ENCODE measurements around the gene FARP1. TPM values are rescaled to one million over a fixed set of nuclear protein-coding genes. Genes with fewer than 3 reads are reported as not detected.
"Not testable (repeated sequence)": the region's sequence is repeated elsewhere in the genome, so short reads cannot be mapped to it uniquely, and the experiment has no call there.

Gene FARP1
- polyA plus RNA-seq, 1 donor: 73.0 TPM

DNA sequence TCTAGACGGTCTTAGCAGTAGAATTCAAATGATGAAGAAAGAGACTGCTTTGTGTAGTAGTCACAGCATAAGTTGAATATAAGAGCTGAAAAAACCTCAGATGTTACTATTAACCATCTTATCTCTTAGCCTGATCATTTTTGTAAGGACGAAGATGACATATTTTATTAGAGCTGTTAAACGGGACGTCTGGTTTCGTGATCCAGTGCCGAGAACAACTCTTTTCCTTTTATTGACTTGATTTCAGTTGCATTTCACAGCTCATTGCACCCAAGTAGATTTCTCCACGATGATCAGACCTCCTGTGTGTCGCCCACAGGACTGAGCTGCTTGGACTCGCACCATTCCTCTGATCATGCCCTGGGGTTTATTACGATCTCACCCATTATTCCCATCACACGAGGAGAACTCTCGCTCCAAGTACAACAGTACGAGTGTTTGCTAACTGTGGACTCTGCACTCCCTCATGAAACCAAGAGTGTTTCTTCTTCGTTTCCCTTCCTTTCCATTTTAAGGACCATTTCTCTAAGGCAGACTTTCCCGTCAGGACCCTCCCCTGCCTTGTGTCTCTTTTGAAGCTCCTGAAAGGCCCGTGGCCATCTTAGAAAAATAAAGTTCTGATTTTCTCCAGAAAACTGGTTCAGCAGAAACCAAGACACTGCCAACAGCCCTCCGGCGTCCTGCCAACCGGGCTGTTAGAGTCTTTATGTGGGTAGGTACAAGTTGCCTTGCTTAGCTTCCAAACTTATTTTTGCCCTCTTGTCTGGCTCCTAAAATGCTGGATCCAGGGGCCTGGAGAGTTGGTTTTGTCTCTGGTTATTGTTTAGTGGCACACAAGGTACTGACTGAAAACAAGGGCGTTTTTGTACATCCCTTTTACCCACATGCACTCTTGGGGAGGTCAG is 82.4 kb downstream of the FARP1 start:
- DNase-seq (ENCODE audit: low read depth): no peak

DNA sequence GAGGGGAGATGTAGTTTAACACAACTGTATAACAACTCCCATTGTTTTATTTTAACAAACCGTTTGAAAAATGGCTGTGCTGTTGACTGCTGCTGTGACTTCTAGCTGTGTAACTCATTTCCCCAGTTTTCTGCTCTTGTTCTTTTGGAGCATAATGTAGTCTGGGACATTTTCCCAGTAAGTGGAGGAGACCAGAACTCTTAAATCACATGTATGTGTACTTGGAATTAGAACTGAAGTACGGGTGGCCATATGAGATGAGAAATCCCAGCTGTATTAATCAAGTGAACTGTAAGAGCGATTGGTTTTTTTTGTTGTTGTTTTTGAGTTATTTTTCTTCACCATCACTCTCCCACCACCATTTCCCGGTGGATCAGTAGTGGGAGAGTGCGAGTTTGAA is 83.6 kb downstream of the FARP1 start:
- peak; percentile 58 for DNase-seq (ENCODE audit: low read depth)

DNA sequence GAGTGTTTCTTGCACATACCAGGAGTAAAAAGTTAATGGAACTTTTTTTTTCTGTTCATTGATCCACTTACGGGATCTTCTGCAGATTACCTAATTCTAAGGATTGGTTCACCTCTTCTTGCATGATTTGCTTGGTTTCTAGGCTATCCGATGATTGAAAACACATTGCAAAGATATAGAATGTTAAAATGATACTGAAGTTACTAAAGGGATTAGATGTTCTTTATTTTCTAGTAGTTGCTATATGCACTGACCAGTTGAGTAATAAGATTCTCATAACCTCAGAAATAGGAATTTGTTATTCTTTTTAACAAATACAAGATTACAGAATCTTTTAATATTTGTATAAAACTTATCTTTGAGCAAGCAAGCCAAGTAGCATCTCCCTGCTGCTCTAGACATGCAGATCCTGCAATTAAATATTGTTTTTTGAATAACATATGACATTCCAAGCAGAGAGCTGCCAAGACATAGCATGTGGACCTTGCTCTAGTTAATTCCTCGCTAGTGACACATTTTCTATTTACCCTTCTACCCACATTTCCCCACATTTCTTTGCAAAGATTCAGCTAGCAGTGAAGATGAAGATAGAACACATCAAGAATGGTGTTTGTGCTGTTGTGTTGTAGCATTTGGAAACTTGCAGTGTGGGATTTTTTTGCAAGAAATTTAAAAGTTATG is 85.9 kb downstream of the FARP1 start:
- DNase-seq (ENCODE audit: low read depth): no peak

DNA sequence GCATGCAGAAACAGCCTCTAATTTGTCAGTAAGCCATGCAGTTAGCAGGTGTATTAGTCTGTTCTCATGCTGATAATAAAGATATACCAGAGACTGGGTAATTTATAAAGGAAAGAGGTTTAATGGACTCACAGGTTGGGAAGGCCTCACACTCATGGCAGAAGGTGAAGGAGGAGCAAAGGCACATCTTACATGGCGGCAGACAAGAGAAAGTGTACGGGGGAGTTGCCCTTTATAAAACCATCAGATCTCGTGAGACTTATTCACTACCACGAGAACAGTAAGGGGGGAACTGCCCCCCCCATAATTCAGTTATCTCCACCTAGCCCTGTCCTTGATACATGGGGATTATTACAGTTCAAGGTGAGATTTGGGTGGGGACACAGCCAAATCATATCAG is 87.9 kb downstream of the FARP1 start:
- DNase-seq (ENCODE audit: low read depth): not testable (repeated sequence)

DNA sequence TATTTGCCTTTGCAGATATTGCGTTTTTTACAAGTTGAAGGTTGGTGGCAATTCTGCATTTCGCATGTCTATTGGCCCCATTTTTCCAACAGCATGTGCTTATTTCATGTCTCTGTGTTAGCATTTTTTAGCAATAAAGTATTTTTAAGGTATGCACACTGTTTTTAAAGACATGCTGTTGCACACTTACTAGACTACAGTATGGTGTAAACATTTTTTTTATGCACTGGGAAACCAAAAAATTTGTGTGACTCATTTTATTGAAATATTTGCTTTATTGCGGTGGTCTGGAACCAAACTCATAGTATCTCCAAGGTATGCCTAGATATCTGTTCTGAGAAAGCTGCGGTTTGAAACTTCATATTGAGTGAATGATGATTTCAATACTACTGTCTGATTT is 89.6 kb downstream of the FARP1 start:
- no peak for DNase-seq (ENCODE audit: low read depth)

DNA sequence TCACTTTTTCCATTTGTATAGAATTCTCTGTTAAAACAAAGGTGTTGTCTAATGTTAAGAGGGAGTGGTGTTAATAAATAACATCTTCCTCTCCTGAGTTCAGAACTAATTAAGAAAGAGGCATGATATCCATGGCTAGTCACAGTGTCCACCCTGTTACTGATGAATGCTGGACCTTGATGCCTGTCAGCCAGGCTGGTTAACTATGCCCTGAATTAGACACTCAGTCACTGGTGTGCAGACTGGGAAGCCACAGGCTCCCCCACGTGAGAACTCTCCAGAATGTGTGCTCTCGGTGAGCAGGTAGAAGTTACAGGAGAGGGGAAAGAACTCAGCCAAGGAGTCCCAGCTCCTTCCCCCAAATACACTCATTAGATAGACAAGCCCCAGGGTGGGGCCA is 90.2 kb downstream of the FARP1 start:
- DNase-seq (ENCODE audit: low read depth): no peak

DNA sequence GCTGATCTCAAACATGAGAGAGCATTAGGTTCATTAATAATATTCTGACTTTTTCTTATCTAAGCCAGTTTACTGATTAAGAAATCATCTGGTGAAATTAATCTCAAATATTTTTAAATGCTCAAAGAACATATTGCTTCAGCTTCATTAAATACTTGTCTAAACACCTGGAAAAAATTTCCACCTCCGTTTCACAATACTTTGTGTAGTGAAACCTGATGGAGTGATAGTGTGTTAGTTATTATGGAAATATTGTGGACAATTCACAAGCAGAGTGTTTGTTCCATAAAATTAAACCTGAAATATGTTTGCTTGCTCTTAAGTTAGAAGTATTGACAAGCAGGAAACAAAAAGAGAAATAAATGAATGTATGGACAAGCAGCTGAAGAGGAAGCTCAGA is 91.5 kb downstream of the FARP1 start:
- DNase-seq (ENCODE audit: low read depth): no peak

DNA sequence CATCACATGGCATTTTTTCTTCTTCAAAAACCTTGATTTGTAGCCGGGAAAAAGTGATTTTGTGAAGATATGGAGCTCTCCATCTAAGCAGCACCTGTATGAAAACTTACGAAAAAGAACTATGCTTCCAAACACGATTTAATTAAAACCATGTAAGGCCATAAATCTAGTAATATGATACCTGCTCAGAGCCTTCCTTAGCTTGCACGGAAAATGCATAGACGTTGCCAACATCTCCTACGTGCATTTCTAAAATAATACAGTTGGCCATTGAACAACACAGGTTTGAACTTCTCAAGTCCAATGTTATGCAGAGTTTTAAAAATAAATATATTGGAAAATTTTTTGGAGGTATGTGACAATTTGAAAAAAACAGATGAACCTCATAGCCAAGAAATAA is 93.3 kb downstream of the FARP1 start:
- no peak for DNase-seq (ENCODE audit: low read depth)

DNA sequence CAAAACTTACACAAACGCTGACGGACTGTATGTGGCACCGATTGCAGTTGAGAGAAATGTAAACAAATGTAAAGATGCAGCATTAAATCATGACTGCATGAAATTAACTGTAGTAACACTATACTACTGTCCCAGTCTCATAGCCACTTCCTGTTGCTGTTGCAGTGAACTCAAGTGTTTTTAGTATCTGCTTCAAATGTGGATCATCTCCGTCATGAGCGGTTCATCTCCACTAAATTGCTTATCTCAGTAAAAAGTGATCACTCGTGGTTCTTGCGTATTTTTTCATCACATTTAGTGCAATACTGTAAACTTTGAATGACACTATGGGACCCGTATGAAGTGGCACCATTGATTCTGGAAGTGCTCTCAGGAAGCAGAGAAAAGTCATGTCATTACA is 94.4 kb downstream of the FARP1 start:
- no peak for DNase-seq (ENCODE audit: low read depth)

DNA sequence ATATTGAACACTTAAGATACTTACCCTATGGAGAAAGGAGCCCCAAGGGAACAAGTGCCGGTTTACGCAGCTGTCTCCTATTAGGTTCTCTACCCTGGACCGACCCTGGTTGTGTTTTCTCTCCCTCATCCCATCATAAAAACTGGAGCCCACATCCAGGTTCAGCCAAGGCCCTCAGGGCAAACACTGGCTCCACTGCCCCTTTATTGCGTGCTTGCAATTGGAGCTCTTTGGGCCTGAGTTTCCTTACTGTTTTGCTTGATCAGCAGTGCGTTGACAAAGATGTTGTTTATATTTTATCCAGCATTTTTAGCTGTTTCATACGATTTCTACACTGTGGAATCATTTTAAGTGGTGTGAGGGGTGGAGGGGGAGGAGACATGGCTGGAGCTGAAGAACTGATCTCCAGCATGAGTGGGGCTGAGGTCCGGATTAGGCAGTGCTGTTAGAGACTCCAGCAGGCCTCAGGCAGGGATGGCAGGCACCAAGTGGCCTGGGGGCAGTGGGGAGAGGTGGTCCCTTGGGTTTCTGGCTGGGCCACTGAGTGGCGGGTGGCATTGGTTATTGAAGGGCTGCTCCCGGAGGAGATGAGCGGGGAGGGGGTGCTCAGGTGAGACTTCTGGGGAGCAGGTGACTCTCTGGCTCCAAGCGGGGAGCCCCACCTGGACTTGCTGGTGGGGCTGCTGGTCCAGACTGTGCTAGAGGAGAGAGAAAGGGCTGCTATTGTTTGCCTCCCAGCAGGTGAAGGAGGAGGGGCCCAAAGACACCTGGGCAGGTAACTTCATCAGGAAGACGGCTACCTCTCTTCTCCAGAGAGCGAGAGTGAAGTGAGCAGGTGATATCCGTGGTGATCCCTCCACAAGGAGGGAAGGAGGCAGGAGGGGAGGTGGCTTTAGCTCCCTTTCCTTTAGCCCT is 96.5 kb downstream of the FARP1 start:
- DNase-seq (ENCODE audit: low read depth): no peak

DNA sequence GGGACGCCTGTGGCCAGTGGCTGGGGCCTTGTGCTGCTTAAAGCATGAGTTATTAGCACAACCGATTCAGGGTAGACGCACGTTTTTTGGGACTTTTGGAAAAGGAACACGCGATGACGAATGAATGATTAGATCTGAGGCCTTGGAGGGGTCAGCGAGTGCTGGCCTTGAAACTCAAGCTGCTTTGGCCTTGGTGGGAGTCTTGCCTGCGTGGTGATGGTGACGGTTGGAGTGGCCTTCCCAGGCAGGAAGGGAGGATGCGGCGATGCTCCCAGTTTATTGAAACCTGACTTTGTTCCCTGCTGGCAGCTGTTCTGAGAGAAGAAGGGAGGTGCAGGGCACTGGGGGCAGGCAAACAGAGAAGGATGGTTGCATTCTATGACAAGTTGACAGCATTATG is 97.2 kb downstream of the FARP1 start:
- no peak for DNase-seq (ENCODE audit: low read depth)

DNA sequence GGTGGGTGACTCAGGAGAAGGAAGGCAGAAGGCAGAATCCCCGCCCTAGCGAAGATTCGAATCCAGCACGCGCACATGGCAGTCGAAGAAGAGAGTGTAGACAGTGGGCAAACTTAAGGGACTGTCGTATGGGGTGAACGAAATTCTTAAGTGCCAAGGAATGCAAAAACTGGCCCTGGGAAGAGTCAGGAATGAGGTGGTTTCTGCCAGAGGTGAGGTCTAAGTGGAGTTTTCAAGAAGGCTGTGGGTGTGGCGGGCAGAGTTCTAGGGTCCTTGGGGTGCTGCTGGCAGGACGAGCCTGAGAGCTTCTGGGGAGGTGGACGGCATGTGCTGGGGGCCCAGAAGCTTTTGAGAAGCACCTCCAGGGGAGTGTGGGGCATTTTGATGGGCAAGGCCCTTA is 98.1 kb downstream of the FARP1 start:
- no peak for DNase-seq (ENCODE audit: low read depth)

DNA sequence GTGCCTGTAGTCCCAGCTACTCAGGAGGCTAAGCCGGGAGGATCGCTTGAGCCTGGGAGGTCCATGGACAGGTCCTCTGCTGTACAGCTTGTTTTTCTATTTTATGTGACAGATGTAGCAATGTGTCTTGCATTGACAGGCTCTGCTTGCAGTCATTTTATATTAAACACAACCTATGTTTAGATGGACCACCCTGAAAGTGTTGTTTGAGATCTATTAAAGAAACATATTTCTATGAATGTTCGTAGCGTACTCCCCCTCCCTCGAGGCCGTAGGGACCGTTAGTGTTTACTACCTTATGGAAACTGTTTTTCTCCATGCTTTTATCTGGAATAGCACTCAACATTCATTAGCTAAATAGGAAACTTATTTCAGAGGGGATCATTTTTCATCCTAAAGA is 99.1 kb downstream of the FARP1 start:
- no peak for DNase-seq (ENCODE audit: low read depth)

DNA sequence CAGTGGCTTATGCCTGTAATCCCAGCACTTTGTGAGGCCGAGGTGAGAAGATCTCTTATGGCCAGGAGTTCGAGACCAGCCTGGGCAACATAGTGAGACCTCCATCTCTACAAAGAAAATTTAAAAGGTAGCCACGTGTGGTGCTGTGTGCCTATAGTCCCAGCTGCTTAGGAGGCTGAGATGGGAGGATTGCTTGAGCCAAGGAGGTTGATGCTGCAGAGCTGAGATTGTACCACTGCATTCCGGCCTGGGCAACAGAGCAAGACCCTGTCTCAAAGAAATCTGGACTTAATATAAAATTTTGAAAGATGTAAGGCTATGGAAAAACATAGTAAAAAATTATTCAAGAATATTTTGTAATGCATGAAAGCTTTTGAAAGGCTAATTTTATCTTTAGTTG is 99.5 kb downstream of the FARP1 start:
- DNase-seq (ENCODE audit: low read depth): no peak

DNA sequence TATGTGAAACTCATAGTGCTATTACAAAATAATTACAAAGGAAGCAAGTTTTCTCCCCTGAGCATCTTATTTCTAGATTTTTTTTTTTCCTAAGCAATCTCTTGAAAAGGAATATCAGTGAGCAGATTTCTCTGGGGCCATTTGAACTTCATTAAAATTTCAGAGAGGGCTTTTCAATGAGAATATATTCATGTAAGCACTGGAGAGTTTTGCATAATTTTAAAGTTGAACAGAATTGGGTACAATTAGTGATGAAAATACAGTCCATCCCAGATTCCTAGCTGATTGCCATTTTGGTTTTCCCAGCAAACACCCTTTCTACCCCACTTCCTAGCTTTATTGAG is 101.0 kb downstream of the FARP1 start:
- no peak for DNase-seq (ENCODE audit: low read depth)

DNA sequence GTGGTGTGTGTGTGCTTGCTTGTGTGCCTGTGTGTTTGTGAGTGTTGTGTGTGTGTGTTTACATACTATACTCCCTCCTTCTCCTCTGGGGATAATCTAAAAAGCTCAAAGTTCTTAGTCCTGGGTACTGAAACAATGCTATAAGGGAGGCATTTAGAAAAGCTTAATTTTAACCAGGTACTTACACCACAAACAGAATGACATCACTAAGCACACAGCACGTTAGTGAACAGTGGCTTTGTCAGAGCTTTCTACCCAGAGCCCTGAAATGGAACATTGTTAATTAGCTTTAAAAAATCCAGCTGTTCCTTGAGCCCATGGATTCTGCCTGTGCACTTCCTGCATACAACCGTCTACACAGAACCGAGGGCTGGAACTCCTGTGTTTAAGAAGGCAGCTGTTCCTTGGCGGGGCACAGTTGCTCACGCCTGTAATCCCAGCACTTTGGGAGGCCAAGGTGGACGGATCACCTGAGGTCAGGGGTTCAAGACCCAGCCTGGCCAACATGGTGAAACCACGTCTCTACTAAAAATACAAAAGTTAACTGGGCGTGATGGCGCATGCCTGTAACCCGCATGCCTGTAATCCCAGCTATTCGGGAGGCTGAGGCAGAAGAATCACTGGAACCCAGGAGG is 103.8 kb downstream of the FARP1 start:
- no peak for DNase-seq (ENCODE audit: low read depth)

DNA sequence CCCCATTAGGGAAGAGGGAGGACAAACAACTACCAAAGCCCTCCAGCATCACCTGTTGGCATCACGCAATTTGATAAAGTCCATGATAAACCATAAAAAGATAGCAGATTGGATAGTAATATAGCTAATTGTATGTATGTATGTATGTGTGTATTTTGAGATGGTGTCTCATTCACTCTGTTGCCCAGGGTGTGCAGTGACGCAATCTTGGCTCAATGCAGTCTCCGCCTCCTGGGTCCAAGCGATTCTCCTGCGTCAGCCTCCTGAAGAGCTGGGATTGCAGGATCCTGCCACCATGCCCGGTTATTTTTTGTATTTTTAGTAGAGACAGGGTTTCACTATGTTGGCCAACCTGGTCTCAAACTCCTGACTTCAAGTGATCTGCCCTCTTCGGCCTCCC is 108.8 kb downstream of the FARP1 start:
- DNase-seq (ENCODE audit: low read depth): no peak

DNA sequence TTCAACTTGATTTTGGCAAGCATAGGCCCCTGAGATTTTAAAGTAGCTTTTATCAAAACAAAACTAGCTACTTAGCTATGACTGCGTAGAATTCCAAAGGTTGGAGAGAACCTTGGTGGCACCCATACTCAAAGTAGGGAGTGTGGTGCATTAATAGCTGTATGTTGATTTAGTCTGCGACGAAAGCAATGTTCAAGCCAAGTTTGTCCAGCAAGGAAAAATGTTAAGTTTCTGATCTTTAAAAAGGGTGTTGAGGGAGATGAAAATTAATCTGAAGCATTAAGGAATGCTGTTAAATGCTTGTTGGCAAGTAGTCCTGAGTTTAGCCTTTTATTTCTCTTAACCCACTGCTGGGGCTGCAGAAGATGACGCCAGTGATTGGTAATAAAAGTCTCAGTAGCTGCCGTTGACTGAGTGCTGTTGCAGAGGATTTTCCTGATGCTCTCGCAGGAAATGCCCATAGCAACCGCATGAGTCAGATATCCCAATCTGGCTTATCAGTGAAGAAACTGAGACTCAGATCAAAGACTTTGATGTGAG is 110.1 kb downstream of the FARP1 start:
- DNase-seq (ENCODE audit: low read depth): no peak

DNA sequence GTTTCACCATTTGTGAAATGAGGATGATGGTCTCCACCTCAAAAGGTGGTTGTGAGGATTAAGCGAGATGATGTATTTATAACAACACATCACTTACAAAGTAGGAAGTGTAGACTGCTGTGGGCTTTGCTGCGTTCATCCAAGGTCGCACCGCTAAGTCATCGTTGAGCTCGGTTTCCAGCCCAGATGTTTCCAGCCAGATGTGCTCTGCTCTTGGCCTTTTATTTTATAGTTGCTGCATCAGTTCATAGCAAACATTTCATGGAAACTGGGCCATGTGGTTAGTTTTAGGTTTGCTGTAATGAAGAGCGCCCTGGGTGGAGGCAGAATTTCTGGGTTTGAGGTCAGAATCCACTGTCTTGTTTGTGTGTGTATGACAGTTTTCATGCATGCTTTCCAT is 110.6 kb downstream of the FARP1 start:
- no peak for DNase-seq (ENCODE audit: low read depth)

DNA sequence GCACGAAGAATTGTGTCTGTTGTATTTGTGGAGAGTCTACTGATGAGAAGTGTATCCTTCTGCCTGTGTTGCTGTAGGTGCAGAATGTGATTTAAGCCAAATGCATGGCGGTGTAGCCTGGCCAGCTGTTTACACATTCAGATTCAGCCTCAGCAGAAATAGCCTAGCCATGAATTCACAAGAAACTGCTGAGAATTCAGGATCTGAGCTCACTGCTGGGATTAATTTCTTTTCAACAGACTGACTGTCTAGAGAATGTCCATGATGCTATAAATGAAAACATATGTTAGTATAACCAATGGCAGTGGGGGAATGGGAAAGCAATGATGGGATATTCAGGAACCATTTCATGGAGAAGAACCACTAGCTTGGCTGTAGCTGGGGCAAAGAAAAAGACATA is 111.6 kb downstream of the FARP1 start:
- peak; percentile 45 for DNase-seq (ENCODE audit: low read depth)

DNA sequence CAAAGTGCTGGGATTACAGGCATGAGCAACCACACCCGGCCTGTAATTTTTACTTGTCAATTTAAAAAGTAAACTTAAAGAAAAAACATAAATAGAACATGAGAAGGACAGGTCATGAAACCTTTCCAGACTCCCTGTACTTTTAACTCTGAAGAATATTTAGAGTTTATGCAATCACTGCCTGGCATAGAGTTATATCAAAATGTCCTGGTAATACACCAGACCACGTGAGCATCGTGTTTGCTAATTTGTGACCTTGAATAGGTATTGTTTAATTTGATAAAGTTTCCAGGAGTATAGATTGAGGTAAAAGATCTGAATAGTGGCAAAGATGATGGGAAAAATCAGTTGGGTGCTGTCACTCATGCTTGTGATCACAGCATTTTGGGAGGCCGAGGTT is 115.3 kb downstream of the FARP1 start:
- no peak for DNase-seq (ENCODE audit: low read depth)
